H1 (cell line): ENCODE measurements around the gene NFASC.

ENCODE experiments used
- EP300 ChIP-seq, 2 experiments: IDR thresholded peaks; 1 replicate in 1 of 2; 2 replicates in 1 of 2; pipeline ENCODE4 v1.6.1; 2011 to 2012; ENCODE audit warnings: low read depth in 2 of 2, low read length in 2 of 2, mild to moderate bottlenecking in 2 of 2, borderline replicate concordance in 1 of 2, inconsistent platforms in 1 of 2, moderate library complexity in 1 of 2
- KDM1A ChIP-seq: fragments of 200-600, 300-600 bp; sonication (generic); IDR thresholded peaks from 2 replicates; pipeline ENCODE4 v1.7.1; 2016; ENCODE audit warnings: mild to moderate bottlenecking, low read length, borderline replicate concordance
- POLR2A ChIP-seq, 2 experiments: IDR thresholded peaks; 1 replicate in 1 of 2; 2 replicates in 1 of 2; pipeline ENCODE4 v1.6.1; 2011; ENCODE audit warnings: low read depth in 2 of 2, low read length in 2 of 2, mild to moderate bottlenecking in 2 of 2; ENCODE audit errors: control extremely low read depth in 1 of 2
- POLR2AphosphoS5 ChIP-seq: IDR thresholded peaks from 2 replicates; pipeline ENCODE4 v1.6.1; 2011; ENCODE audit warnings: low read depth, low read length
- ZNF274 ChIP-seq: IDR thresholded peaks from 2 replicates; pipeline ENCODE4 v1.7.0; 2012; ENCODE audit warnings: low read length, borderline replicate concordance; ENCODE audit errors: extremely low read depth
- TF ChIP-seq, protein P1 (sequence below), 3 experiments: IDR thresholded peaks; 1 replicate in 2 of 3; 2 replicates in 1 of 3; pipeline versions ENCODE4 v1.5.1 to v1.6.1; 2011; ENCODE audit warnings: low read length in 3 of 3, mild to moderate bottlenecking in 3 of 3, inconsistent platforms in 2 of 3, low read depth in 1 of 3, moderate library complexity in 1 of 3; ENCODE audit not compliant: insufficient read depth in 1 of 3; ENCODE audit errors: control extremely low read depth in 1 of 3

DNA sequence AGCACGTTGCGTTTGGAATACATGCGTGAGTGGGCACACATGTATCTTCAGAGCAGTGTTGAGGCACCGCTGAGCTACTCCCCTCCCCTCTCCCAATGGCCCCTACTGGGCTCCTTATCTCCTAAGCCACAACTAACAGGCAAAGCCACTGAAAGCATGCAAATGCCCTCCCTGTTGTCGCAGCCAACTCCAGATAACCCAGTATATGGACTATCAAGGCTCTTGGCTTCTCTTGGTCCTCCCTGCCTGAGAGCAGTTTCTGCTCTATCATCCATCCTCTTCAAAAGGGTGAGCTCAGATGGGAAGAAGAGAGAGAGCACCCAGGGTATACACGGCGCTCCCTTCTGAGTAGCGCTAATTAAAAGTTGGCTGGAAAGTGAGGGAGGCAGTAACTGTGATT lies 113.8 kb downstream of the NFASC start:
- TF ChIP-seq, protein P1, sequence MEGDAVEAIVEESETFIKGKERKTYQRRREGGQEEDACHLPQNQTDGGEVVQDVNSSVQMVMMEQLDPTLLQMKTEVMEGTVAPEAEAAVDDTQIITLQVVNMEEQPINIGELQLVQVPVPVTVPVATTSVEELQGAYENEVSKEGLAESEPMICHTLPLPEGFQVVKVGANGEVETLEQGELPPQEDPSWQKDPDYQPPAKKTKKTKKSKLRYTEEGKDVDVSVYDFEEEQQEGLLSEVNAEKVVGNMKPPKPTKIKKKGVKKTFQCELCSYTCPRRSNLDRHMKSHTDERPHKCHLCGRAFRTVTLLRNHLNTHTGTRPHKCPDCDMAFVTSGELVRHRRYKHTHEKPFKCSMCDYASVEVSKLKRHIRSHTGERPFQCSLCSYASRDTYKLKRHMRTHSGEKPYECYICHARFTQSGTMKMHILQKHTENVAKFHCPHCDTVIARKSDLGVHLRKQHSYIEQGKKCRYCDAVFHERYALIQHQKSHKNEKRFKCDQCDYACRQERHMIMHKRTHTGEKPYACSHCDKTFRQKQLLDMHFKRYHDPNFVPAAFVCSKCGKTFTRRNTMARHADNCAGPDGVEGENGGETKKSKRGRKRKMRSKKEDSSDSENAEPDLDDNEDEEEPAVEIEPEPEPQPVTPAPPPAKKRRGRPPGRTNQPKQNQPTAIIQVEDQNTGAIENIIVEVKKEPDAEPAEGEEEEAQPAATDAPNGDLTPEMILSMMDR (IDR thresholded peaks at IDR 0.05; ENCODE audit: control extremely low read depth in 1 of 3, insufficient read depth in 1 of 3, low read depth in 1 of 3, low read length in 3 of 3): no peak
- TF ChIP-seq EP300 (IDR thresholded peaks at IDR 0.05; ENCODE audit: borderline replicate concordance in 1 of 2, low read depth in 2 of 2, low read length in 2 of 2) (no peak), POLR2AphosphoS5 (no peak), POLR2A (IDR thresholded peaks at IDR 0.05; ENCODE audit: control extremely low read depth in 1 of 2, low read depth in 2 of 2, low read length in 2 of 2) (no peak), ZNF274 (no peak), KDM1A (no peak)
